ENCODE data around the gene SUSD3. TPM values are rescaled to one million over a fixed set of nuclear protein-coding genes. Genes with fewer than 3 reads are reported as not detected.

Gene SUSD3
- total and polyA plus RNA-seq, 4 donors, result 4.1 to 19.2 (median 11.8) TPM

DNA sequence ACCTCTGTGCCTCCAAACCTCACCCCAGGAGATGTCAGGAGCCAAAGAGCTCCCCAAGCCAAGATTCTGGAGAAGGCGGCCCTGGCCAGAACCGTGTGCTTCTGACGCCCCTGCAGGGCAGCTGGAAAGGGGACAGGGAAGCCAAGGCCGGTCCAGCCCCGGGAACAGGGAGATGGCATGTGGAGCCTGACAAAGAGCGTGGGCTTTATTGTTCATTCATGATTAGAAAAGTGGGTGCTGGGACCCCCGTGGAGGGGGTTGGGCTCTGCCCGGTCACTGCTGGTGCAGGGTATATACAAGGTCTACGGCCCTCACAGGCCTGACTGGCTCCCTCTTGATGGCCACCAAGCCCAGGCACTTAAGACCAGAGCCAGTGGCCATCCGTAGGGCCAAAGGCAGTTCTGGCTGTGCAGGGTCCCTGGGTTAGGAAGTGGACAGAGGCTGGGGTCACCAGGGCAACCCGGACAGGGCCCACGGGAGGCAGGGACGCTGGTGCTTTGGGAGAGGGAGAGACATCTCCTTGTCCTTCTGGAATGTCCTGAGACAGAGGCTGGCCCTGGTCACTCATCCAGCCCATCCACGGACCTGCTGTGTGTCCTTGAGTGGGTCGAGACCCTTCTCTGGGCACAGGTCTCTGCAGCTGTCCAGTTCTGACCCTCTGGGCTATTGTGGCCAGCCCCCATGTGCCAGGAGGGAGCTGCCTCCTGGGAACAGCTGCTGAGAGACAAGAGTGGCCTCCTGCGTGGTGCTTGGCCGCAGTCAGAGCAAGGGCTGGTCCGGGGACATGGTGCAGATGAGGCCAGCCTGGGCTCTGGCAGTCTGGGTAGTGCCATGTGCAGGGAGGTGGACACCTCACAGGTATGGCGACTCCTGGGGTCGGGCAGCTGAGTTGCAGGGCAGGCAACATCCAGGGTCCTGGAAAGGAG is 63.1 kb downstream of the SUSD3 start:
- Histone ChIP-seq H3K9me3 (ENCODE audit: control insufficient read depth in 4 of 4, low read length in 3 of 4) (no peaks in the 10 kb centered on the region), H3K9ac (ENCODE audit: low read depth in 1 of 2, low read length in 2 of 2) (no peak overlapping the region), H3K36me3 (ENCODE audit: control insufficient read depth in 4 of 4, insufficient read depth in 3 of 4, low read depth in 1 of 4, low read length in 3 of 4) (peaks cover 4 to 22% (median 13%) of the 10 kb centered on the region in 4 donors), H3K27me3 (ENCODE audit: control insufficient read depth in 4 of 4, insufficient read depth in 4 of 4, low read length in 3 of 4) (no peaks in the 10 kb centered on the region), H3K27ac (ENCODE audit: low read depth in 1 of 2, low read length in 2 of 2) (peak overlapping the region in 1 of 2 donors; percentile 84), H3K4me1 (ENCODE audit: control insufficient read depth in 4 of 4, insufficient read depth in 4 of 4, low read length in 3 of 4) (peaks cover 0 to 19% (median 12%) of the 10 kb centered on the region in 4 donors), H3K4me3 (ENCODE audit: low read depth in 1 of 3, low read length in 3 of 3) (no peak overlapping the region)
- WGBS, result 91% methylated on average over 20 of the region's 20 CpGs
- DNase-seq (ENCODE audit: low spot score), result peak; percentile 32
- TF ChIP-seq TAF1 (conservative IDR thresholded peaks at IDR 0.05) (no peak), EGR1 (IDR thresholded peaks at IDR 0.05; ENCODE audit: low read depth in 2 of 2) (no peak), YY1 (IDR thresholded peaks at IDR 0.05) (no peak), RXRA (IDR thresholded peaks at IDR 0.05) (no peak), SP1 (IDR thresholded peaks at IDR 0.05) (no peak), GABPA (IDR thresholded peaks at IDR 0.05 in 1 of 2, conservative IDR thresholded peaks at IDR 0.05 in 1 of 2) (no peak), FOXA1 (IDR thresholded peaks at IDR 0.05) (no peak), HNF4G (IDR thresholded peaks at IDR 0.05) (no peak), JUND (IDR thresholded peaks at IDR 0.05) (no peak), HNF4A (conservative IDR thresholded peaks at IDR 0.05) (no peak), FOXA2 (IDR thresholded peaks at IDR 0.05) (no peak), RAD21 (IDR thresholded peaks at IDR 0.05) (no peak), NR2F2 (IDR thresholded peaks at IDR 0.05) (no peak)
- TF ChIP-seq, protein P1, sequence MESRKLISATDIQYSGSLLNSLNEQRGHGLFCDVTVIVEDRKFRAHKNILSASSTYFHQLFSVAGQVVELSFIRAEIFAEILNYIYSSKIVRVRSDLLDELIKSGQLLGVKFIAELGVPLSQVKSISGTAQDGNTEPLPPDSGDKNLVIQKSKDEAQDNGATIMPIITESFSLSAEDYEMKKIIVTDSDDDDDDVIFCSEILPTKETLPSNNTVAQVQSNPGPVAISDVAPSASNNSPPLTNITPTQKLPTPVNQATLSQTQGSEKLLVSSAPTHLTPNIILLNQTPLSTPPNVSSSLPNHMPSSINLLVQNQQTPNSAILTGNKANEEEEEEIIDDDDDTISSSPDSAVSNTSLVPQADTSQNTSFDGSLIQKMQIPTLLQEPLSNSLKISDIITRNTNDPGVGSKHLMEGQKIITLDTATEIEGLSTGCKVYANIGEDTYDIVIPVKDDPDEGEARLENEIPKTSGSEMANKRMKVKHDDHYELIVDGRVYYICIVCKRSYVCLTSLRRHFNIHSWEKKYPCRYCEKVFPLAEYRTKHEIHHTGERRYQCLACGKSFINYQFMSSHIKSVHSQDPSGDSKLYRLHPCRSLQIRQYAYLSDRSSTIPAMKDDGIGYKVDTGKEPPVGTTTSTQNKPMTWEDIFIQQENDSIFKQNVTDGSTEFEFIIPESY (IDR thresholded peaks at IDR 0.05), result no peak
- TF ChIP-seq, protein P2, sequence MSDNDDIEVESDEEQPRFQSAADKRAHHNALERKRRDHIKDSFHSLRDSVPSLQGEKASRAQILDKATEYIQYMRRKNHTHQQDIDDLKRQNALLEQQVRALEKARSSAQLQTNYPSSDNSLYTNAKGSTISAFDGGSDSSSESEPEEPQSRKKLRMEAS (IDR thresholded peaks at IDR 0.05), result no peak
- TF ChIP-seq, protein P3, sequence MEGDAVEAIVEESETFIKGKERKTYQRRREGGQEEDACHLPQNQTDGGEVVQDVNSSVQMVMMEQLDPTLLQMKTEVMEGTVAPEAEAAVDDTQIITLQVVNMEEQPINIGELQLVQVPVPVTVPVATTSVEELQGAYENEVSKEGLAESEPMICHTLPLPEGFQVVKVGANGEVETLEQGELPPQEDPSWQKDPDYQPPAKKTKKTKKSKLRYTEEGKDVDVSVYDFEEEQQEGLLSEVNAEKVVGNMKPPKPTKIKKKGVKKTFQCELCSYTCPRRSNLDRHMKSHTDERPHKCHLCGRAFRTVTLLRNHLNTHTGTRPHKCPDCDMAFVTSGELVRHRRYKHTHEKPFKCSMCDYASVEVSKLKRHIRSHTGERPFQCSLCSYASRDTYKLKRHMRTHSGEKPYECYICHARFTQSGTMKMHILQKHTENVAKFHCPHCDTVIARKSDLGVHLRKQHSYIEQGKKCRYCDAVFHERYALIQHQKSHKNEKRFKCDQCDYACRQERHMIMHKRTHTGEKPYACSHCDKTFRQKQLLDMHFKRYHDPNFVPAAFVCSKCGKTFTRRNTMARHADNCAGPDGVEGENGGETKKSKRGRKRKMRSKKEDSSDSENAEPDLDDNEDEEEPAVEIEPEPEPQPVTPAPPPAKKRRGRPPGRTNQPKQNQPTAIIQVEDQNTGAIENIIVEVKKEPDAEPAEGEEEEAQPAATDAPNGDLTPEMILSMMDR (IDR thresholded peaks at IDR 0.05; ENCODE audit: low read depth, low read length, missing input control), result no peak
- TF ChIP-seq, protein P4, sequence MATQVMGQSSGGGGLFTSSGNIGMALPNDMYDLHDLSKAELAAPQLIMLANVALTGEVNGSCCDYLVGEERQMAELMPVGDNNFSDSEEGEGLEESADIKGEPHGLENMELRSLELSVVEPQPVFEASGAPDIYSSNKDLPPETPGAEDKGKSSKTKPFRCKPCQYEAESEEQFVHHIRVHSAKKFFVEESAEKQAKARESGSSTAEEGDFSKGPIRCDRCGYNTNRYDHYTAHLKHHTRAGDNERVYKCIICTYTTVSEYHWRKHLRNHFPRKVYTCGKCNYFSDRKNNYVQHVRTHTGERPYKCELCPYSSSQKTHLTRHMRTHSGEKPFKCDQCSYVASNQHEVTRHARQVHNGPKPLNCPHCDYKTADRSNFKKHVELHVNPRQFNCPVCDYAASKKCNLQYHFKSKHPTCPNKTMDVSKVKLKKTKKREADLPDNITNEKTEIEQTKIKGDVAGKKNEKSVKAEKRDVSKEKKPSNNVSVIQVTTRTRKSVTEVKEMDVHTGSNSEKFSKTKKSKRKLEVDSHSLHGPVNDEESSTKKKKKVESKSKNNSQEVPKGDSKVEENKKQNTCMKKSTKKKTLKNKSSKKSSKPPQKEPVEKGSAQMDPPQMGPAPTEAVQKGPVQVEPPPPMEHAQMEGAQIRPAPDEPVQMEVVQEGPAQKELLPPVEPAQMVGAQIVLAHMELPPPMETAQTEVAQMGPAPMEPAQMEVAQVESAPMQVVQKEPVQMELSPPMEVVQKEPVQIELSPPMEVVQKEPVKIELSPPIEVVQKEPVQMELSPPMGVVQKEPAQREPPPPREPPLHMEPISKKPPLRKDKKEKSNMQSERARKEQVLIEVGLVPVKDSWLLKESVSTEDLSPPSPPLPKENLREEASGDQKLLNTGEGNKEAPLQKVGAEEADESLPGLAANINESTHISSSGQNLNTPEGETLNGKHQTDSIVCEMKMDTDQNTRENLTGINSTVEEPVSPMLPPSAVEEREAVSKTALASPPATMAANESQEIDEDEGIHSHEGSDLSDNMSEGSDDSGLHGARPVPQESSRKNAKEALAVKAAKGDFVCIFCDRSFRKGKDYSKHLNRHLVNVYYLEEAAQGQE (IDR thresholded peaks at IDR 0.05), result no peak
- TF ChIP-seq, protein P5, sequence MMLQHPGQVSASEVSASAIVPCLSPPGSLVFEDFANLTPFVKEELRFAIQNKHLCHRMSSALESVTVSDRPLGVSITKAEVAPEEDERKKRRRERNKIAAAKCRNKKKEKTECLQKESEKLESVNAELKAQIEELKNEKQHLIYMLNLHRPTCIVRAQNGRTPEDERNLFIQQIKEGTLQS (IDR thresholded peaks at IDR 0.05), result no peak
